ENCODE data around the gene MANSC4.

MANSC4 gene

DNA sequence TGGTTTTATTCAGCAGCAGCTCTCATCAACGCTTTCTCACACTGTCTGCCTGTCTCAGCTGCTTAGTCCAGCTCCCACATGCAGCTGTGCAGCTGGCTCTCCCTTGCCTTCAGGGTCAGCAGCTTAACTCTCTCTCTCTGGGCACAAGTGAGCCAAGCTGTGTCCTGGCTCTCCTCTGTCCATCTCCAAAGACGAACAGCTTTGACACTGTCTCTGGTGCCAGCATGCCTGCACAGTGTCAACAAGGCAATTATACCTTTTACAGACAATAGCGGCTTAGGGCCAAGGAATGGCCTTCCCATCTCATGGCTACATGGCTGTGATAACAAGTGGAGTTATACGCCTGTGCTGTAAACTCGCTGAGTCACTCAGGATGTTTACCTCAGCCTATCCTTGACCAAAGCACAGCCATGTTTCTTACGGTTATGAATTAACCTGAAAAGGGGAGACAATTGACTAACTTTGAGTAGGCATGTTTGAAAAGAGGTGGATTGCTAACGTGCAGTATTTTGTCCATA is 38.4 kb upstream of the MANSC4 start:
- TF ChIP-seq POLR2AphosphoS5 (IDR thresholded peaks at IDR 0.05; ENCODE audit: borderline replicate concordance, low read depth, low read length), result no peak
- TF ChIP-seq FOXP2 (optimal IDR thresholded peaks at IDR 0.05; ENCODE audit: control extremely low read depth, extremely low read length, insufficient read depth), result no peak
- TF ChIP-seq EZH2 (IDR thresholded peaks at IDR 0.05), result no peak
- Histone ChIP-seq H3K4me3 (no peak overlapping the region), H3K9ac (ENCODE audit: insufficient read length) (no peak overlapping the region), H3K36me3 (ENCODE audit: insufficient read depth, low read length) (no peaks in the 10 kb centered on the region), H3K27ac (no peak overlapping the region), H3K9me3 (ENCODE audit: low read depth, low read length) (no peaks in the 10 kb centered on the region)
- no peak for DNase-seq (ENCODE audit: low read depth, low spot score)

DNA sequence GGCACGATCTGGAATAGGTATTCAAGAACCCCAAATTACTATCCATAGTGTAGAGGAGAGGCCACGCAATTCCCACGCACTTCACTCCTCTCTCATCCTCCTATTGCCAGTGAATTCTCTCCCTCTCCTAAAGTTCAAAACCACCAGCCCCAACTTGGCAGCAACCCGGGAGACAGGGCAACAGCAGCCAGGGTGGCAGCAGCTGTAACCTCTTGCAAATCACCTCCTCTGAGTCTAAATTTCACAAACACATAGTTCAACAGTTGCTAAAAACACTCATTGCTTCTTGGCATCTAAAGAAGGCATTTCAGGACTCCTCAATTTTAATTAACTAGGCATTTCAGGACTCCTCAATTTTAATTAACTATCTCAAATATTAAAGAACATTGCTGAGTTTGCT is 37.7 kb upstream of the MANSC4 start:
- H3K4me3 ChIP-seq, result no peak overlapping the region
- no peak overlapping the region for H3K9ac ChIP-seq (ENCODE audit: insufficient read length)
- no peaks in the 10 kb centered on the region for H3K36me3 ChIP-seq (ENCODE audit: insufficient read depth, low read length)
- DNase-seq (ENCODE audit: low read depth, low spot score), result no peak
- no peaks in the 10 kb centered on the region for H3K9me3 ChIP-seq (ENCODE audit: low read depth, low read length)
- H3K27ac ChIP-seq, result no peak overlapping the region
- TF ChIP-seq EZH2 (IDR thresholded peaks at IDR 0.05), result no peak
- TF ChIP-seq FOXP2 (optimal IDR thresholded peaks at IDR 0.05; ENCODE audit: control extremely low read depth, extremely low read length, insufficient read depth), result no peak
- no peak for TF ChIP-seq POLR2AphosphoS5 (IDR thresholded peaks at IDR 0.05; ENCODE audit: borderline replicate concordance, low read depth, low read length)

DNA sequence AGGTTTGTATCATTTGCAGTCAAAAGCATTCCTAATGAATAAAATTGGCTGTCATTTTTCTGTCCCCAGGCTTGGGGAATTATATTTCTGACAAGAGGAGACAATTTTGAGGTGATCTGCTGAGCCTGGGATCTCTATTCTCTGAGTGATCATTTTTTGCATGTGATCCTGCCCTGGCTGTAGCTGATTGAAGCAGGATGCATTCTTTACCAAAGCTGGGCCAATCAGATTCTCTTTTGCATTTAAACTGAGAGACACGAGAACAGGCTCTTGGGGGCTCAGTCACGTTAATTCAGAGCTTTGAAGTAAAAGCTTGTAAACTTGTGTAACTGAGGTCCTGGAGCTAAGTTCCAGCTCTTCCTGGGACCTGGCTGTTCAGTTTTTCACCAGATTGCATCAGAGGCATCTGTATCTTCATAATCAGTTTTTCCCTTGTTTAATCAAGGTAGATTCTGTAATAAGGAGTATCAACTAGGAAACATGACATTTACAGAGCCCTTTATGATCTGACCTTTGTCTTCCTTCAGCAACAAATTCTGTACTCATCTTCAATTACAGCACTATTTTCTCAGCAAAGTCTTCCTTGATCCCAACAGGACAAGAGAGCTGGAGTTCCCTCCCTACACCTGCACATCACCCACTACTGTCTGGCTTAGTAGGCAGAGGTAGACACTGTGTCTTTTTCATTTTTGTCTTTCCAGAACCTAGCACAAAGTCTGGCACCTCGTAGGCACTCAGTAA is 35.0 kb upstream of the MANSC4 start:
- H3K9ac ChIP-seq (ENCODE audit: insufficient read length), result no peak overlapping the region
- DNase-seq (ENCODE audit: low read depth, low spot score), result no peak
- TF ChIP-seq POLR2AphosphoS5 (IDR thresholded peaks at IDR 0.05; ENCODE audit: borderline replicate concordance, low read depth, low read length) (no peak), FOXP2 (optimal IDR thresholded peaks at IDR 0.05; ENCODE audit: control extremely low read depth, extremely low read length, insufficient read depth) (no peak), EZH2 (IDR thresholded peaks at IDR 0.05) (no peak)

DNA sequence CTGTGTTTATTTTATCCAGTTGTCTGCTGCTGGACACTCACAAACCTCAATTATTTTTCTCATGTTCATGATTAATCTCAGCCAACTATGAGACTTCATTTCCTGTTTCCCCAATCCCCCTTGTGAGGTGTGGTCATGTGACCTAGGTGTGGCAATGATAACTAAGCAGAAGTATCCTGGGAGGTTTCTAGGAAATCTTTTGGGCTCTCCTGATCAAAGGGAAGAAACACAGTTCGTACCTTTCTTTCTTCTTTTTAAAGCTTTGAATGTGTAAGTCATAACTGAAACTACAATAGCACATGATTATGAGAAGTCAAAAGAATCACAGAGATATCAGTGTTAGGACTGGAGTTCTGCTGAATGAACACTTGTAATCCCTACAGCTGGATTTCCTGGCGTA is 34.4 kb upstream of the MANSC4 start:
- H3K9ac ChIP-seq (ENCODE audit: insufficient read length), result no peak overlapping the region
- DNase-seq (ENCODE audit: low read depth, low spot score), result no peak
- no peak overlapping the region for H3K27ac ChIP-seq
- H3K9me3 ChIP-seq (ENCODE audit: low read depth, low read length), result no peaks in the 10 kb centered on the region
- H3K4me3 ChIP-seq, result no peak overlapping the region
- no peaks in the 10 kb centered on the region for H3K36me3 ChIP-seq (ENCODE audit: insufficient read depth, low read length)
- TF ChIP-seq FOXP2 (optimal IDR thresholded peaks at IDR 0.05; ENCODE audit: control extremely low read depth, extremely low read length, insufficient read depth) (no peak), POLR2AphosphoS5 (IDR thresholded peaks at IDR 0.05; ENCODE audit: borderline replicate concordance, low read depth, low read length) (no peak), EZH2 (IDR thresholded peaks at IDR 0.05) (no peak)

More for the DNA sequence above, 35.0 kb upstream of the MANSC4 start:
- Histone ChIP-seq H3K9me3 (ENCODE audit: low read depth, low read length) (no peaks in the 10 kb centered on the region), H3K27ac (no peak overlapping the region), H3K36me3 (ENCODE audit: insufficient read depth, low read length) (no peaks in the 10 kb centered on the region), H3K4me3 (no peak overlapping the region)

DNA sequence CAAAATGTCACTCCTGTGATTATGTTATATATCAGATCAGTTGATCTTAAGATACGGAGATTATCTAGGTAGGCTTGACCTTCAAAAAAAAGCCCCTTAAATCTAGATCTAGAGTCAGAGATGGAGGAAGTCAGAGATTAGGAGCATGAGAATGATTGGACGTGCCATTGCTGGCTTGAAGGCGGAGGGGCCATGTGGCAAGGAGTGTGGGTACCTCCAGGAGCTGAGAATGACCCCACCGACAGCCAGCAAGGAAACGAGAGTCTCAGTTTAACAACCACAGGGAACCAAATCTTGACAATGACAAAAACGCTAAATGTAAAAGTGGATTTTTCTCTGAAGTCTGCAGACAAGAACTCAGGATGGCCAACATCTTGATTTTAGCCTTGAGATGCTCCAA is 32.5 kb upstream of the MANSC4 start:
- no peak for TF ChIP-seq POLR2AphosphoS5 (IDR thresholded peaks at IDR 0.05; ENCODE audit: borderline replicate concordance, low read depth, low read length)
- TF ChIP-seq FOXP2 (optimal IDR thresholded peaks at IDR 0.05; ENCODE audit: control extremely low read depth, extremely low read length, insufficient read depth), result no peak
- TF ChIP-seq EZH2 (IDR thresholded peaks at IDR 0.05), result no peak
- H3K36me3 ChIP-seq (ENCODE audit: insufficient read depth, low read length), result no peaks in the 10 kb centered on the region
- no peaks in the 10 kb centered on the region for H3K9me3 ChIP-seq (ENCODE audit: low read depth, low read length)
- no peak overlapping the region for H3K27ac ChIP-seq
- no peak overlapping the region for H3K9ac ChIP-seq (ENCODE audit: insufficient read length)
- DNase-seq (ENCODE audit: low read depth, low spot score), result no peak
- no peak overlapping the region for H3K4me3 ChIP-seq

DNA sequence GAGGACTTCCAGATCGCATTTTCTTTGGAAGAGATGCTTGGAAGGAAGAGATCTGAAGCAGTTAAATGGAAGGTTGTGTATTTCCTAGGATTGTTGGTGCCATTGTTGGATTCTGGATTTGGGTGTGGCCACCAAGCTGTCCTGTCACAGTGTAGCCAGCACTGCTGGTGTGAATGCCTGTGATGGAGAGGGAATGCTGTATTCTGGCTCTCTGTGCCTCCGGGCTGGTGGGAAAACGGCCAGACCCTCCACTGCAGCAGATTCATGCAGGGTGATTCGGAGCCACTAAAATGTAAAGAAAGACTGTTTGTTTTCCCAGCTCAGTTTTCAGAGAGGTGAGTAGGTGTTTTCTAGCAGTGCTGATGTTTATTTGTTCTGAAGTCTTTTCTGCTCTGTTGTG is 30.7 kb upstream of the MANSC4 start:
- Histone ChIP-seq H3K9me3 (ENCODE audit: low read depth, low read length) (no peaks in the 10 kb centered on the region), H3K27ac (no peak overlapping the region), H3K4me3 (no peak overlapping the region), H3K9ac (ENCODE audit: insufficient read length) (no peak overlapping the region), H3K36me3 (ENCODE audit: insufficient read depth, low read length) (no peaks in the 10 kb centered on the region)
- no peak for DNase-seq (ENCODE audit: low read depth, low spot score)
- no peak for TF ChIP-seq EZH2 (IDR thresholded peaks at IDR 0.05)
- TF ChIP-seq FOXP2 (optimal IDR thresholded peaks at IDR 0.05; ENCODE audit: control extremely low read depth, extremely low read length, insufficient read depth), result no peak
- TF ChIP-seq POLR2AphosphoS5 (IDR thresholded peaks at IDR 0.05; ENCODE audit: borderline replicate concordance, low read depth, low read length), result no peak

DNA sequence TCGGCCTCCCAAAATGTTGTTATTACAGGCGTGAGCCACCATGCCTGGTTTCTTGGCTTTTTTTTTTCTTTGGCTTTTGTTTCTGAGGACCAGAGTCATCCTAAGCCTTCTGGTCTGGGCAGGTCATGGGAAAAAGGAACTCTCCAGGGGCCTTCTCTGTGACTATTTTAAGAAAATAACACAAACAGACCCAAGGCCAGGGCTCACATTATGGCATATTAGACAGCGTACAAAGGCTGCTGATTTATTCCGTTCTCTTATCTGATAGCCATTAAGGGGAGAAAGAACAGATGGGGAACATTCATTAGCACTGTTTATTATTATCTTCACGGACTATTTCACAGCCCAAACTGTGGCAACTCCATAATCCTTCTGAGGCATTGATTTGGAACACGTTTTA is 28.8 kb upstream of the MANSC4 start:
- H3K36me3 ChIP-seq (ENCODE audit: insufficient read depth, low read length), result no peaks in the 10 kb centered on the region
- DNase-seq (ENCODE audit: low read depth, low spot score), result no peak
- no peak overlapping the region for H3K27ac ChIP-seq
- TF ChIP-seq EZH2 (IDR thresholded peaks at IDR 0.05) (no peak), FOXP2 (optimal IDR thresholded peaks at IDR 0.05; ENCODE audit: control extremely low read depth, extremely low read length, insufficient read depth) (no peak), POLR2AphosphoS5 (IDR thresholded peaks at IDR 0.05; ENCODE audit: borderline replicate concordance, low read depth, low read length) (no peak)
- no peak overlapping the region for H3K9ac ChIP-seq (ENCODE audit: insufficient read length)
- H3K9me3 ChIP-seq (ENCODE audit: low read depth, low read length), result no peaks in the 10 kb centered on the region
- H3K4me3 ChIP-seq, result no peak overlapping the region

DNA sequence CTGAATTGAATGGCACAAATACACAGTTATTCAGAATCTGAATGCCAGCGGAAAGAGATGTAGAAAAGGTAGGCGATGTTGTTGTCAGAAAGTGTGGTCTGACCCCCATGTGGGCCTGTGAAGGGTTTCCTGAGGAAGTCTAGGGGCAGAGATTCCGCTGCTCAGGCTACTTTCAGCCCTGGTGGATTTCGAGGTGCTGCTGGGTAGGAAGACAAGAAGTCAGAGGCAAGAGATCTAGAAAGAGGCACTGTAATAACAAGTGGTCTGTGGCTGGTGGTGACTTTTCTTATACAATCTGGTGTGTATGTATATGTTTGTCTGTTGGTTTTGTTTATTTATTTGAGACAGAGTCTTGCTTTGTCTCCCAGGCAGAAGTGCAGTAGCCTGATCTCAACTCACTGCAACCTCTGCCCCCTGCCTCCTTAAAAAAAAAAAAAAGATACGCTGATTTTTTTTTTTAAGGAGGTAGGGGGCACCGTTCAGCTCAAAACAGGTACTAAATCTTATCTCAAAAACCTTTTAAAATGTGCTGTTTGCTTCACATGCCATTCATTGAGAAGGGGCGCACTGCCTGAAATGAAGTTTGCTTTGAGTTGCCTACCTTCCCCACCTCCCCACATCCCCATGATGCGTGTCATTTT is 27.1 kb upstream of the MANSC4 start:
- Histone ChIP-seq H3K27ac (no peak overlapping the region), H3K4me3 (no peak overlapping the region), H3K9ac (ENCODE audit: insufficient read length) (no peak overlapping the region), H3K9me3 (ENCODE audit: low read depth, low read length) (no peaks in the 10 kb centered on the region), H3K36me3 (ENCODE audit: insufficient read depth, low read length) (no peaks in the 10 kb centered on the region)
- TF ChIP-seq POLR2AphosphoS5 (IDR thresholded peaks at IDR 0.05; ENCODE audit: borderline replicate concordance, low read depth, low read length) (no peak), FOXP2 (optimal IDR thresholded peaks at IDR 0.05; ENCODE audit: control extremely low read depth, extremely low read length, insufficient read depth) (no peak), EZH2 (IDR thresholded peaks at IDR 0.05) (no peak)
- DNase-seq (ENCODE audit: low read depth, low spot score), result no peak

Measured in SK-N-MC (cell line).